LNCaP clone FGC (cell line): ENCODE results near the gene TOMM20.
"Not testable (repeated sequence)": the region's sequence is repeated elsewhere in the genome, so short reads cannot be mapped to it uniquely, and the experiment has no call there.

Source experiments
- DNase-seq: peaks from one replicate; pipeline ENCODE4 v3.0.0-alpha.2; 2011; ENCODE audit warnings: low read depth
- H3K4me3 ChIP-seq: 2 replicates; pipeline ENCODE4 v1.5.1; 2011; ENCODE audit warnings: mild to moderate bottlenecking, low read depth, low read length, control low read depth
- TF ChIP-seq, protein P1 (sequence below): IDR thresholded peaks from 2 replicates; pipeline ENCODE4 v1.5.1; 2012; ENCODE audit warnings: mild to moderate bottlenecking; ENCODE audit not compliant: control insufficient read depth, insufficient read depth; ENCODE audit errors: extremely low read depth

TOMM20 gene

DNA sequence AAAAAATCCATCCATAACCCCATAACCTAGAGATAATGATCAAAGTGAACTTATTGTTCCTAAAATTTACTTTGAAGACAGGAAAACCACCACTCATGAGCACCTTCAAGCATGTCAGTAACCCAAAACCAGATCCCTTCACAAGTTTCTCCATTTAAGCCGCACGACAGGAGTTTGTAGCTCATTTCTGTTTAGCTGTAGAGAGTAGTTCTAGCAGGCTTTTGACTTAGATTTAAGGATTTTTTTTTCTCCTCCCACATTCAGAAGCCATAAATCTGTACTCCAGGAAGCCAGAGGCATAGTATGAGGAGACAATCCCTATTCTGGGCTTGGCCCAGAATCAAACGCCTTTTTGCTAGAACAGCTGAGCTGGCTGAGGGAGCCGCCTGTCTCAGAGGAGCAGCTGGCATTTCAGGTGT is 25.6 kb downstream of the TOMM20 start:
- no peak overlapping the region for H3K4me3 ChIP-seq
- TF ChIP-seq, protein P1, sequence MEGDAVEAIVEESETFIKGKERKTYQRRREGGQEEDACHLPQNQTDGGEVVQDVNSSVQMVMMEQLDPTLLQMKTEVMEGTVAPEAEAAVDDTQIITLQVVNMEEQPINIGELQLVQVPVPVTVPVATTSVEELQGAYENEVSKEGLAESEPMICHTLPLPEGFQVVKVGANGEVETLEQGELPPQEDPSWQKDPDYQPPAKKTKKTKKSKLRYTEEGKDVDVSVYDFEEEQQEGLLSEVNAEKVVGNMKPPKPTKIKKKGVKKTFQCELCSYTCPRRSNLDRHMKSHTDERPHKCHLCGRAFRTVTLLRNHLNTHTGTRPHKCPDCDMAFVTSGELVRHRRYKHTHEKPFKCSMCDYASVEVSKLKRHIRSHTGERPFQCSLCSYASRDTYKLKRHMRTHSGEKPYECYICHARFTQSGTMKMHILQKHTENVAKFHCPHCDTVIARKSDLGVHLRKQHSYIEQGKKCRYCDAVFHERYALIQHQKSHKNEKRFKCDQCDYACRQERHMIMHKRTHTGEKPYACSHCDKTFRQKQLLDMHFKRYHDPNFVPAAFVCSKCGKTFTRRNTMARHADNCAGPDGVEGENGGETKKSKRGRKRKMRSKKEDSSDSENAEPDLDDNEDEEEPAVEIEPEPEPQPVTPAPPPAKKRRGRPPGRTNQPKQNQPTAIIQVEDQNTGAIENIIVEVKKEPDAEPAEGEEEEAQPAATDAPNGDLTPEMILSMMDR = no peak
- no peak for DNase-seq

DNA sequence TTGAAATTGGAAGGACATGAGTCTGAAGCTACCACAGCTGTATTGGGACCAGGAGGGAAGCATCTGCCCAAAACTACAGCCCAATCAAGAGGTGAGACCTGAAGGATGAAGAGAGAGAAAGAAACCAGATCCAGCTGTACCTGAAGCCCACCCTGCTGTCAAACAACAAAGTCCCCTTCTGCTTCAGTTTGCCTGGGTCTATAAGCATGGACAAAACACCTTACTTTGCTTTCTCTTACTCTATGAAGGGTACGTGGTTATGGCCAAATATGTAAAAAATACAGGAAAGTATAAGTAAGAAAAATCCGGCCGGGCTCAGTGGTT is 26.4 kb downstream of the TOMM20 start:
- H3K4me3 ChIP-seq = no peak overlapping the region
- TF ChIP-seq, protein P1 = no peak
- DNase-seq = no peak

DNA sequence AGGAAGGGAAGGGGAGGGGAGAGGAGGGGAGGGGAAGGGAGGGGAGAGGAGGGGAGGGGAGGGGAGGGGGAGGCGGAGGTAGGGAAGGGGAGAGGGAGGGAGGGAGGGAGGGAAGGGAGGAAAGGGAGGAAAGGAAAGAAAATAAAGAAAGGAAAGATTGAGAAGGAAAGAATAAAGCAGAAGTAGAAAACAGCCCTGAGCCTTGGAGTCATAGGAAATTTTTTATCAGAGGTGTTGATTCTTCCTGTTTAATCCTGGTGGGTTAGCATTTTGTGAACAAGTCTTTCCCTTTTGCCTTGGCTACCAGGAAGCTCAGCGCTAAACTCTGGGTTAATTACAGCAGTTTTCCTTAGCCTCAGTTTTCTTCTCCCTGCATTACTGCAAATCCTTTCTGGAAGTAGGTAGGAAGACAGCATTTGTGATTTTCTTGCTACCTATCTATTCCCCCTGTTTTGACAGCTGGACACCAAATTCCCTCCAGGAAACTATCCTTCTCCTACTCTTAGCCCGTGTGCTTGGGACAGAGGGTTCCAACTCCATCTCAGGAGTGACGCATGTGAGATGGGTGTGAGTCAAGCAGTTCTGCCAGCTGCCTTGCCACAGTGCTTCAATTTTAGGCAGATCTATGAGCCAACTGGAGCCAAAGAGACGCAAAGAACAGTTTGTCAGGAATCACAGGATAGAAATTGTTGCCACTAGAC is 26.9 kb downstream of the TOMM20 start:
- H3K4me3 ChIP-seq = no peak overlapping the region
- no peak for DNase-seq
- TF ChIP-seq, protein P1 = no peak

DNA sequence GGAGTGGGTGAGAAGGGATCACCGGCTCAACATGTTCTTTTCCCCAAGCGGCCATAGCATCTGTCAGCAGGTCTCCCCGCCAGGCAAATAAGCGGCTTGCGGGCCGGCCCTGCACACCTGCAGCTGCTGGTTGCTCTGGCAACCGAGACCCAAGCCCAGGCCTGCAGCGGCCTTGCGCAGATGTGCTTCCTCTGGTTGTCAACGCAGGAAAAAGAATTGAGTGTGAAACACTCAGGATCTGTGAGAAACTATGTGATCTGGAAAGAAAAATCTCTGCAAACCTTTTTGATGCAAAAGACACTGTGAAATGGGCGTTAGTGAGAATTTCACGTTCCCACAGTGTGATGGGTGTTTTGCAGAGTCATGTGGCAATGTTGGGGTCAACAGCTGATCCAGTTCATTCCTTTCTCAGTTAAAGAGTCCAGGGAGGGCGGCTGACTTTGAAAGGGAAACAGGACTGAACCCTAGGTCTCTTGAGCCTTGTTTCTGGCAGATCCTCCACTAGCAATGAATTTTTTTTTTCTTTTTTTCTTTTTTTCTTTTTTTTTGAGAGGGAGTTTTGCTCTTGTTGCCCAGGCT is 28.4 kb downstream of the TOMM20 start:
- TF ChIP-seq, protein P1 = no peak
- no peak for DNase-seq
- H3K4me3 ChIP-seq = no peak overlapping the region

DNA sequence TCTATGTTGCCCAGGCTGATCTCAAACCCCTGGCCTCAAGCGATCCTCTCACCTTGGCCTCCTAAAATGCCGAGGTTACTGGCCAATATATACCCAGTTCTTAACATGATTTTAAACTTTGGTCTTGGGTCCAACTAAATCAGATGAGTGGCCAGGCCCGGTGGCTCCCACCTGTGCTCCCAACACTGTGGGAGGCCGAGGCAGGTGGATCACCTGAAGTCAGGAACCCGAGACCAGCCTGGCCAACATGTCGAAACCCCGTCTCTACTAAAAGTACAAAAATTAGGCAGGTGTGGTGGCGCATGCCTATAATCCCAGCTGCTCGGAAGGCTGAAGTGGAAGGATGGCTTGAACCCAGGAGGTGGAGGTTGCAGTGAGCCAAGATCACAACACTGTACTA is 29.6 kb downstream of the TOMM20 start:
- DNase-seq = no peak
- TF ChIP-seq, protein P1 = no peak
- no peak overlapping the region for H3K4me3 ChIP-seq

DNA sequence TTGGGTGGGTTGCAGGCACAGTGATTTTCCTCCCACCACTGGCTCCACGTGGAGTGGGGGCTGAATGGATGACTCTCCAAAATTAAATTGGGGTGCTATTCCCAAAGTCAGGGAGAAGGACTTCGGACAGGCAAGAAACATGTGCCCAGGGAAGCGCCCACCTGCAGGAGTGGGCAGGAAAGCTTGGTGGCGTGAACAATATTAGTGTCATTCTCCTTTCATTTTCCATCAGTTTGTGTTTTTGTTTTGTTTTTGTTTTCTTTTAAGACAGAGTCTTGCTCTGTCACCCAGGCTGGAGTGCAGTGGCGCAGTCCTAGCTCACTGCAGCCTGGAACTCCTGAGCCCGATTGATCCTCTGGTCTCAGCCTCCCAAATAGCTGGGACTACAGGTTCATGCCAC is 30.1 kb downstream of the TOMM20 start:
- H3K4me3 ChIP-seq = no peak overlapping the region
- TF ChIP-seq, protein P1 = no peak
- DNase-seq = no peak

DNA sequence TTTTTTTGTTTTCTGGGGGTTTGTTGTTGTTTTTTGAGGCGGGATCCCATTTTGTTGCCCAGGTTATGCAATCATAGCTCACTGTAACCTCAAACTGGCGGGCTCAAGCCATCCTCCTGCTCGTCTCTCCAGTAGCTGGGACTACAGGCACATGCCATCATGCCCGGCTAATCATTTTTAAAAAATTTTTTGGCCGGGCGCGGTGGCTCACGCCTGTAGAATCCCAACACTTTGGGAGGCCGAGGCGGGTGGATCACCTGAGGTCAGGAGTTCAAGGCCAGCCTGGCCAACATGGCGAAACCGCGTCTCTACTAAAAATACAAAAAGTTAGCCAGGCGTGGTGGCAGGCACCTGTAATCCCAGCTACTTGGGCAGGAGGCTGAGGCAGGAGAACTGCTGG is 31.1 kb downstream of the TOMM20 start:
- DNase-seq, H3K4me3 ChIP-seq: not testable (repeated sequence)
